ENCODE results near the gene KEAP1.
A peak's percentile ranks its signal among the peaks of the same experiment; 100 is the strongest.
"Not testable (repeated sequence)": the region's sequence is repeated elsewhere in the genome, so short reads cannot be mapped to it uniquely, and the experiment has no call there.

The KEAP1 gene

GRCh38 chr19:10491472-10492047, 11.6 kb downstream of the KEAP1 start:
- no peak for DNase-seq

GRCh38 chr19:10486551-10486950, 16.6 kb downstream of the KEAP1 start:
- DNase-seq: no peak

GRCh38 chr19:10478903-10479384, 24.2 kb downstream of the KEAP1 start:
- peak; percentile 83 for DNase-seq

- no peak for DNase-seq
Observed at GRCh38 chr19:10478476-10478875, 24.7 kb downstream of the KEAP1 start.

- DNase-seq: no peak
Observed at GRCh38 chr19:10474962-10475451, 28.1 kb downstream of the KEAP1 start.

GRCh38 chr19:10473192-10473591, 30.0 kb downstream of the KEAP1 start:
- DNase-seq: no peak

- DNase-seq: no peak
Observed at GRCh38 chr19:10471909-10472308, 31.2 kb downstream of the KEAP1 start.

- no peak for DNase-seq
Observed at GRCh38 chr19:10468133-10468532, 35.0 kb downstream of the KEAP1 start.

GRCh38 chr19:10467104-10467706, 36.0 kb downstream of the KEAP1 start:
- DNase-seq: no peak

- DNase-seq: no peak
Observed at GRCh38 chr19:10464456-10464855, 38.7 kb downstream of the KEAP1 start.

- no peak for DNase-seq
Observed at GRCh38 chr19:10462557-10462956, 40.6 kb downstream of the KEAP1 start.

GRCh38 chr19:10462042-10462441, 41.1 kb downstream of the KEAP1 start:
- not testable (repeated sequence) for DNase-seq

GRCh38 chr19:10461047-10461949, 41.9 kb downstream of the KEAP1 start:
- peak; percentile 68 for DNase-seq

GRCh38 chr19:10460714-10461046, 42.5 kb downstream of the KEAP1 start:
- no peak for DNase-seq

- DNase-seq: not testable (repeated sequence)
Observed at GRCh38 chr19:10458733-10459132, 44.4 kb downstream of the KEAP1 start.

- DNase-seq: no peak
Observed at GRCh38 chr19:10454267-10454666, 48.9 kb downstream of the KEAP1 start.

GRCh38 chr19:10453852-10454251, 49.3 kb downstream of the KEAP1 start:
- DNase-seq: no peak

GRCh38 chr19:10452726-10453618, 50.2 kb downstream of the KEAP1 start:
- DNase-seq: no peak

- DNase-seq: no peak
Observed at GRCh38 chr19:10450853-10451609, 52.1 kb downstream of the KEAP1 start.

- no peak for DNase-seq
Observed at GRCh38 chr19:10450191-10450852, 52.8 kb downstream of the KEAP1 start.

- DNase-seq: no peak
Observed at GRCh38 chr19:10449037-10449436, 54.1 kb downstream of the KEAP1 start.
